Measurements from ENCODE around the gene CENPP.

Gene CENPP

GRCh38 chr9:92650296-92650695, 324.5 kb downstream of the CENPP start:
- H3K9ac ChIP-seq (ENCODE audit: low read length): no peak overlapping the region
- no peak overlapping the region for H3K4me3 ChIP-seq (ENCODE audit: low read depth, low read length, poor library complexity, severe bottlenecking)
- H3K4me1 ChIP-seq (ENCODE audit: insufficient read depth, low read length, severe bottlenecking): peaks cover 16% of the 10 kb centered on the region
- H3F3A ChIP-seq (ENCODE audit: insufficient read depth, low read length): no peaks in the 10 kb centered on the region
- H4K20me1 ChIP-seq (ENCODE audit: insufficient read depth, low read length): no peaks in the 10 kb centered on the region
- no peaks in the 10 kb centered on the region for H3K9me3 ChIP-seq (ENCODE audit: low read length)
- no peak overlapping the region for H3K27ac ChIP-seq (ENCODE audit: low read depth, low read length, poor library complexity, severe bottlenecking)
- H3K9me2 ChIP-seq (ENCODE audit: low read depth, low read length): no peaks in the 10 kb centered on the region
- no peaks in the 10 kb centered on the region for H3K79me2 ChIP-seq (ENCODE audit: insufficient read depth, low read length)
- H3K36me3 ChIP-seq (ENCODE audit: insufficient read depth, low read length): peaks cover 89% of the 10 kb centered on the region
- H3K27me3 ChIP-seq (ENCODE audit: insufficient read depth, low read length): no peaks in the 10 kb centered on the region
- TF ChIP-seq CTCF (IDR thresholded peaks at IDR 0.05; ENCODE audit: low read length): no peak
- TF ChIP-seq EZH2 (IDR thresholded peaks at IDR 0.05; ENCODE audit: borderline replicate concordance, low read length): no peak
- no peak overlapping the region for H2AFZ ChIP-seq (ENCODE audit: low read length)
- no peak overlapping the region for H3K4me2 ChIP-seq (ENCODE audit: low read length)

GRCh38 chr9:92650839-92651621, 325.3 kb downstream of the CENPP start:
- H3K27me3 ChIP-seq (ENCODE audit: insufficient read depth, low read length): no peaks in the 10 kb centered on the region
- no peaks in the 10 kb centered on the region for H3K79me2 ChIP-seq (ENCODE audit: insufficient read depth, low read length)
- no peaks in the 10 kb centered on the region for H3K9me3 ChIP-seq (ENCODE audit: low read length)
- no peak for TF ChIP-seq CTCF (IDR thresholded peaks at IDR 0.05; ENCODE audit: low read length)
- no peak for TF ChIP-seq EZH2 (IDR thresholded peaks at IDR 0.05; ENCODE audit: borderline replicate concordance, low read length)
- H2AFZ ChIP-seq (ENCODE audit: low read length): no peak overlapping the region
- no peak overlapping the region for H3K4me2 ChIP-seq (ENCODE audit: low read length)
- H3F3A ChIP-seq (ENCODE audit: insufficient read depth, low read length): no peaks in the 10 kb centered on the region
- no peak overlapping the region for H3K27ac ChIP-seq (ENCODE audit: low read depth, low read length, poor library complexity, severe bottlenecking)
- H3K9me2 ChIP-seq (ENCODE audit: low read depth, low read length): no peaks in the 10 kb centered on the region
- H3K36me3 ChIP-seq (ENCODE audit: insufficient read depth, low read length): peaks cover 89% of the 10 kb centered on the region
- H3K9ac ChIP-seq (ENCODE audit: low read length): no peak overlapping the region
- H3K4me1 ChIP-seq (ENCODE audit: insufficient read depth, low read length, severe bottlenecking): peaks cover 18% of the 10 kb centered on the region
- H3K4me3 ChIP-seq (ENCODE audit: low read depth, low read length, poor library complexity, severe bottlenecking): no peak overlapping the region
- H4K20me1 ChIP-seq (ENCODE audit: insufficient read depth, low read length): no peaks in the 10 kb centered on the region

GRCh38 chr9:92652461-92652860, 326.7 kb downstream of the CENPP start:
- Histone ChIP-seq H3K9me2 (ENCODE audit: low read depth, low read length) (no peaks in the 10 kb centered on the region), H3K9me3 (ENCODE audit: low read length) (no peaks in the 10 kb centered on the region), H3K4me3 (ENCODE audit: low read depth, low read length, poor library complexity, severe bottlenecking) (no peak overlapping the region), H3K4me1 (ENCODE audit: insufficient read depth, low read length, severe bottlenecking) (peaks cover 18% of the 10 kb centered on the region), H3K27ac (ENCODE audit: low read depth, low read length, poor library complexity, severe bottlenecking) (no peak overlapping the region), H3K79me2 (ENCODE audit: insufficient read depth, low read length) (no peaks in the 10 kb centered on the region), H4K20me1 (ENCODE audit: insufficient read depth, low read length) (no peaks in the 10 kb centered on the region), H3K9ac (ENCODE audit: low read length) (no peak overlapping the region), H2AFZ (ENCODE audit: low read length) (no peak overlapping the region), H3F3A (ENCODE audit: insufficient read depth, low read length) (no peaks in the 10 kb centered on the region), H3K4me2 (ENCODE audit: low read length) (no peak overlapping the region), H3K36me3 (ENCODE audit: insufficient read depth, low read length) (peaks cover 86% of the 10 kb centered on the region), H3K27me3 (ENCODE audit: insufficient read depth, low read length) (no peaks in the 10 kb centered on the region)
- TF ChIP-seq EZH2 (IDR thresholded peaks at IDR 0.05; ENCODE audit: borderline replicate concordance, low read length): no peak
- no peak for TF ChIP-seq CTCF (IDR thresholded peaks at IDR 0.05; ENCODE audit: low read length)

Data from OCI-LY1 (cell line).